Measurements from ENCODE around the gene CDKAL1.

Gene CDKAL1

GRCh38 chr6:21115111-21115510 lies 580.9 kb downstream of the CDKAL1 start:
- peaks cover 2% of the 10 kb centered on the region for H3K9me3 Mint-ChIP-seq
- no peak overlapping the region for H3K27ac Mint-ChIP-seq
- ATAC-seq (ENCODE audit: low read depth) (no peak), DNase-seq (ENCODE audit: low spot score in 2 of 2) (no peak)
- peaks cover 7% of the 10 kb centered on the region for H3K4me1 Mint-ChIP-seq
- H3K4me3 Mint-ChIP-seq = no peak overlapping the region
- H3K36me3 Mint-ChIP-seq = peaks cover 6% of the 10 kb centered on the region
- H3K27me3 Mint-ChIP-seq = no peaks in the 10 kb centered on the region

DNA sequence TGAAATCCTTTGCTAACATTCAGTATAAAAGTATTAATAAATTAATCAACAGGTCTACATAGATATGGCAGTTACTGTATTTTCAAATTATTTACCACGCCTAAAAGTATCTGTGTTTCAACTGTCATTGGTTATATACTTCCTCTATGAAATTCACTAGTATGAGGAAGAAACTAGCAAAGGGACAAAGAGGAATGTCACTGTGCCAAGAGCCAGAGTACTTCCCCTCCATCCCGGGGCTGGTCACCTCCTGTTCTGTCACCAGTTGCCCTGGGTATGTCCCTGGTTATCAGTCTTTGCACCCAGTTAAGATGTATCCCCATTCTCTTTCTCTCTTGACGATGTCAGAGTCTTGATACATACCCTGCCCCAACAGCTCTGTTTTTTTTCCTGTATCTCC lies 582.5 kb downstream of the CDKAL1 start:
- Mint-ChIP-seq H3K27me3 (no peaks in the 10 kb centered on the region), H3K36me3 (peaks cover 6% of the 10 kb centered on the region), H3K4me3 (no peak overlapping the region), H3K9me3 (peaks cover 2% of the 10 kb centered on the region), H3K27ac (no peak overlapping the region), H3K4me1 (peaks cover 2% of the 10 kb centered on the region)
- DNase-seq (ENCODE audit: low spot score in 2 of 2) (no peak), ATAC-seq (ENCODE audit: low read depth) (no peak)

DNA sequence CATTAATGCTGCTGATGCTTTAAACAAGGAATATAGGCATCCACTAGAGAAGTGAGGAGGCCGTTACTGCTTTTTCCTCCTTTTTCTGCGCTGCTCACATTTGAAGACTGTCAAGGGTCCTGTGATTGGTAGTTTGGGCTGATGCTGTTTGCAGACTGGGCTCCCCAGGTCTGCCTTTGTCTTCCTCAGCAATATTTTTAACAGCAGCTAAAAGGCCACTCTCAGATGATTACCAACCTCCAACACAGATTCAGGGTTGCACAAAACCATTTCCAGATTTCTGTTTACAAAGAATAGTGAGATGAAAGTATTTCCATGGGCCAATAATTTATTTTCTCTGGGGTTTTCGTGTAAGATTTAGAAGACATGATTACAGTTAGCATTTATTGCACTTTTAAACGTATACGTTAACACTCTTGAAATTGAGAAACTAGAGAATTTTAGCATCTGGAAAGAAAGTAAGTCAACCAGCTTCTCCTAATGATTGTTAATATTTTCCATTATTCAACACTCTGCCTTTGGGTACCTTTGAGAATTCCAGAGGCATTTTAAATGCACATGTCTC lies 584.0 kb downstream of the CDKAL1 start:
- Mint-ChIP-seq H3K9me3 (peaks cover 2% of the 10 kb centered on the region), H3K36me3 (peaks cover 6% of the 10 kb centered on the region), H3K27ac (no peak overlapping the region), H3K4me3 (no peak overlapping the region), H3K27me3 (no peaks in the 10 kb centered on the region), H3K4me1 (peaks cover 2% of the 10 kb centered on the region)
- DNase-seq (ENCODE audit: low spot score in 2 of 2) = no peak
- no peak for ATAC-seq (ENCODE audit: low read depth)

- ATAC-seq (ENCODE audit: low read depth) (no peak), DNase-seq (ENCODE audit: low spot score in 2 of 2) (no peak)
- Mint-ChIP-seq H3K4me1 (peaks cover 2% of the 10 kb centered on the region), H3K36me3 (peaks cover 18% of the 10 kb centered on the region), H3K27me3 (no peaks in the 10 kb centered on the region), H3K27ac (no peak overlapping the region), H3K9me3 (peaks cover 2% of the 10 kb centered on the region), H3K4me3 (no peak overlapping the region)
Measured at GRCh38 chr6:21121636-21122136, 587.4 kb downstream of the CDKAL1 start.

DNA sequence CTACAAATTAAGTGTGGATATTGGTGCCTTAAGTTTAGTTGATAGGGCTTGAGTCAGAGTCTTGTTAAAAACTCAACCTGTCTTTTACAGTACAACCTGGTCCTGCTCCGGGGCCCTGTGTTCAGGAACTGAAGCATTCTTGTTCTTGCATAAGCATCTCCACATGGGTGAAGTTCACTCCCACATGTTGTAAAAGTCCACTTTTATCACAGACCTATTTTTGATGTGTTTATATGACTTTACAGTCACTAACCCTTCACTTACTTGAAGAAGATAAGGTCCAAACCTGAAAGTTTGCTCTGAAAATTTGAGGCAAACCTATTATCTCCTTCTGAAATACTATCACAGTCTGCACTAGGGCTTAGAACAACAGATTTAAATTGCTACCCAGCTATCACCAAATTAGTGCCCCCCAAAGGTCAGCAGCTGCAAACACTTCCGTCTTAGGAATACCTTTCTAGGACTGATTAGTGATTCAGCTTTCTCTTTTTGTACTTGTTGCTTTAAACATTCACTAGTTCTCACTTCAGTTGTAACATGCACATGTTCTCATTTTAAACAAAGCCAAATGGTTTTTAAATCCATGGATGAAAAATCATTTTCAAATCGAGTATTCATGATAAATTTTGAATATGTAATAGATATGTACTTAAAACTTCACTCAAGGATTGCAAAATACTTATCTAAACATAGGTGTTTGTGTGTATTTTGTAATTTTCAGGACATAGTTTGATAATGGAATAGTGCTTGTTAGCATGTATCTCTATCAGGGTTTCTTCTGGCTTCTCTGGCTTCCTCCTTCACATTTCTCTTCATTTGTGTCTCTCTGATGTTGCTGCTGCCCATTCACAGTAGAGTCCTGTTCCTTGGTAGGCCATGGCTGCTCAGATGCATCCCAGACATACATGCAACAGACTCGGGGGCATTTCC lies 589.5 kb downstream of the CDKAL1 start:
- H3K9me3 Mint-ChIP-seq = peaks cover 2% of the 10 kb centered on the region
- peaks cover 2% of the 10 kb centered on the region for H3K4me1 Mint-ChIP-seq
- peaks cover 14% of the 10 kb centered on the region for H3K36me3 Mint-ChIP-seq
- DNase-seq (ENCODE audit: low spot score in 2 of 2) = no peak
- no peaks in the 10 kb centered on the region for H3K27me3 Mint-ChIP-seq
- no peak overlapping the region for H3K27ac Mint-ChIP-seq
- H3K4me3 Mint-ChIP-seq = no peak overlapping the region
- ATAC-seq (ENCODE audit: low read depth) = no peak

- no peak for ATAC-seq (ENCODE audit: low read depth)
- no peak overlapping the region for H3K4me3 Mint-ChIP-seq
- H3K4me1 Mint-ChIP-seq = no peaks in the 10 kb centered on the region
- H3K27me3 Mint-ChIP-seq = no peaks in the 10 kb centered on the region
- no peak for DNase-seq (ENCODE audit: low spot score in 2 of 2)
- no peak overlapping the region for H3K27ac Mint-ChIP-seq
- H3K9me3 Mint-ChIP-seq = no peaks in the 10 kb centered on the region
- peaks cover 12% of the 10 kb centered on the region for H3K36me3 Mint-ChIP-seq
Measured at GRCh38 chr6:21128601-21129000, 594.3 kb downstream of the CDKAL1 start.

- H3K27ac Mint-ChIP-seq = no peak overlapping the region
Measured at GRCh38 chr6:21131406-21131805, 597.1 kb downstream of the CDKAL1 start.

DNA sequence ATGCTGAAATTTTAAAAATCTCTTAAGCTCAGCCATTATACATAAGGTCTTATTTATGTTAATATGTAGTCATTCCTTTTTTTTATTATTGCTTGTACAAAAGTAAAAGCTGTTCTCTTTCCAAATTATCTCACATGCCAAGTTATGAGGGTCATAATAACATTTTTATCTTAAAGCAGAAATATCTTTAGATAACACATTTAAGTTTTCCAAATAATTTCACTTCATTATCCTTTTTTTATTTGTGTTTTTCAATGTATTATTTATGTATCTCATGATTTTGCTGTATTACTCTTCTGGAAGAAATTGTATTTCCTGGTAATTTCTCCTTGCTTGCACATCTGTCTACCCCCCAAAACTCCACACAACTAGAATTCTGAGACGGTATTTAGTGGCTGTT lies 598.2 kb downstream of the CDKAL1 start:
- no peaks in the 10 kb centered on the region for H3K27me3 Mint-ChIP-seq
- ATAC-seq (ENCODE audit: low read depth) = no peak
- H3K9me3 Mint-ChIP-seq = no peaks in the 10 kb centered on the region
- no peaks in the 10 kb centered on the region for H3K4me1 Mint-ChIP-seq
- no peak overlapping the region for H3K27ac Mint-ChIP-seq
- no peak overlapping the region for H3K4me3 Mint-ChIP-seq
- no peaks in the 10 kb centered on the region for H3K36me3 Mint-ChIP-seq
- DNase-seq (ENCODE audit: low spot score in 2 of 2) = no peak

More at GRCh38 chr6:21131406-21131805, 597.1 kb downstream of the CDKAL1 start:
- Mint-ChIP-seq H3K4me1 (no peaks in the 10 kb centered on the region), H3K36me3 (no peaks in the 10 kb centered on the region), H3K9me3 (no peaks in the 10 kb centered on the region), H3K27me3 (no peaks in the 10 kb centered on the region), H3K4me3 (no peak overlapping the region)
- ATAC-seq (ENCODE audit: low read depth) (no peak), DNase-seq (ENCODE audit: low spot score in 2 of 2) (no peak)

GRCh38 chr6:21132856-21133838 lies 598.9 kb downstream of the CDKAL1 start:
- H3K27ac Mint-ChIP-seq = no peak overlapping the region
- no peaks in the 10 kb centered on the region for H3K27me3 Mint-ChIP-seq
- H3K4me3 Mint-ChIP-seq = no peak overlapping the region
- H3K4me1 Mint-ChIP-seq = no peaks in the 10 kb centered on the region
- DNase-seq (ENCODE audit: low spot score in 2 of 2) = no peak
- H3K9me3 Mint-ChIP-seq = no peaks in the 10 kb centered on the region
- no peak for ATAC-seq (ENCODE audit: low read depth)
- H3K36me3 Mint-ChIP-seq = no peaks in the 10 kb centered on the region

DNA sequence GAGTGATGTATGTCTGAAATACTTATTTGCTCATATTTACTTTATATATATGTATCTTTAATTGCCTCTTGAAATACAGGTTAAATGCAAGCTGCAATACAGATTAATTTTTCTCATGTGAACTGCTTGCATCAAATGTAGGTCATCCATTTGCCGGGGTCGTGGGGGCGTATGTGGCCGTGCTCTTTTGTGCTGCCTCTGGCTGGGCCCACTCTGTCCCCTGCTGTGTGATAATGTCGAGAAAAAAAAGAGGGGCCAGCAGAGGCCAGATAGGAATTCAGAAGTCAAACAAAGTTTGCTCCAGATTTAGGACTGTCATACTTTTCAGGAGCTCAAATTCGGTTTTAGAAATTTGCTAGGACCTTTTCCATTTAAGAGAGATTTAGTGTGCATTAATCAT lies 599.6 kb downstream of the CDKAL1 start:
- H3K27me3 Mint-ChIP-seq = no peaks in the 10 kb centered on the region
- ATAC-seq (ENCODE audit: low read depth) (no peak), DNase-seq (ENCODE audit: low spot score in 2 of 2) (no peak)
- H3K9me3 Mint-ChIP-seq = no peaks in the 10 kb centered on the region
- H3K27ac Mint-ChIP-seq = no peak overlapping the region
- no peak overlapping the region for H3K4me3 Mint-ChIP-seq
- H3K36me3 Mint-ChIP-seq = no peaks in the 10 kb centered on the region
- H3K4me1 Mint-ChIP-seq = no peaks in the 10 kb centered on the region

- no peak overlapping the region for H3K4me3 Mint-ChIP-seq
- H3K4me1 Mint-ChIP-seq = no peaks in the 10 kb centered on the region
- DNase-seq (ENCODE audit: low spot score in 2 of 2) (no peak), ATAC-seq (ENCODE audit: low read depth) (no peak)
- H3K27me3 Mint-ChIP-seq = no peaks in the 10 kb centered on the region
- H3K36me3 Mint-ChIP-seq = no peaks in the 10 kb centered on the region
- H3K9me3 Mint-ChIP-seq = no peaks in the 10 kb centered on the region
- no peak overlapping the region for H3K27ac Mint-ChIP-seq
Measured at GRCh38 chr6:21134356-21134755, 600.1 kb downstream of the CDKAL1 start.

- Mint-ChIP-seq H3K4me1 (no peaks in the 10 kb centered on the region), H3K36me3 (peaks cover 8% of the 10 kb centered on the region), H3K27me3 (no peaks in the 10 kb centered on the region), H3K4me3 (no peak overlapping the region), H3K9me3 (no peaks in the 10 kb centered on the region), H3K27ac (no peak overlapping the region)
- DNase-seq (ENCODE audit: low spot score in 2 of 2) = no peak
- no peak for ATAC-seq (ENCODE audit: low read depth)
Measured at GRCh38 chr6:21135484-21136013, 601.3 kb downstream of the CDKAL1 start.

- Mint-ChIP-seq H3K27ac (no peak overlapping the region), H3K9me3 (no peaks in the 10 kb centered on the region), H3K4me1 (no peaks in the 10 kb centered on the region), H3K27me3 (no peaks in the 10 kb centered on the region), H3K4me3 (no peak overlapping the region), H3K36me3 (peaks cover 16% of the 10 kb centered on the region)
- DNase-seq (ENCODE audit: low spot score in 2 of 2) (no peak), ATAC-seq (ENCODE audit: low read depth) (no peak)
Measured at GRCh38 chr6:21137700-21138335, 603.6 kb downstream of the CDKAL1 start.
